ENCODE data around the gene MED29. TPM values are rescaled to one million over a fixed set of nuclear protein-coding genes. Genes with fewer than 3 reads are reported as not detected.

Gene MED29
- total RNA-seq, 2 experiments from 2014 or later = 45.0 to 46.1 TPM

GRCh38 chr19:39401549-39402345 is 10.6 kb downstream of the MED29 start:
- Mint-ChIP-seq H3K36me3 (ENCODE audit: low read depth) (peaks cover 36% of the 10 kb centered on the region), H3K27me3 (no peaks in the 10 kb centered on the region), H3K4me1 (ENCODE audit: low read depth) (peaks cover 68% of the 10 kb centered on the region), H3K9me3 (no peaks in the 10 kb centered on the region), H3K4me3 (peak overlapping the region; percentile 89), H3K27ac (peak overlapping the region; percentile 98)
- no peaks in the 10 kb centered on the region for H3K9me3 ChIP-seq (ENCODE audit: control insufficient read depth in 1 of 2, insufficient read depth in 1 of 2, low read length in 2 of 2)
- intact Hi-C loops (cut with DNase I, micrococcal nuclease) = loop anchor here in 1 of 2 experiments (1.0 kb wide), 2 partner anchors 11 kb away; partner anchors contain the start of gene PLEKHG2
- H3K27ac ChIP-seq (ENCODE audit: low read depth in 1 of 2, low read length in 2 of 2) = peak overlapping the region; percentile 100
- peaks cover 13% of the 10 kb centered on the region for H3K36me3 ChIP-seq (ENCODE audit: insufficient read depth, low read length)
- no peaks in the 10 kb centered on the region for H3K27me3 ChIP-seq (ENCODE audit: control insufficient read depth in 1 of 2, insufficient read depth in 2 of 2, low read length in 2 of 2)
- DNase-seq = peak; percentile 71 to 98 (median 84)
- peak; percentile 58 for ATAC-seq (ENCODE audit: poor library complexity)
- POLR2A ChIA-PET = interaction anchor here (0.5 to 9.4 kb wide), 10 partner anchors 6 to 560 kb away, joined by 3 to 144 read pairs (median 10); partner anchors contain the start of genes GMFG, MED29, PAF1 and PLEKHG2
- peak overlapping the region; percentile 73 for H3K4me3 ChIP-seq (ENCODE audit: low read length)
- peaks cover 93% of the 10 kb centered on the region for H3K4me1 ChIP-seq (ENCODE audit: insufficient read depth, low read length)
- CTCF ChIA-PET = interaction anchor here (1.3 to 2.3 kb wide), 2 partner anchors 10 to 34 kb away, joined by 4 to 40 read pairs; partner anchors contain the start of genes PLEKHG2 and RPS16
- TF ChIP-seq CTCF (IDR thresholded peaks at IDR 0.05) = no peak

GRCh38 chr19:39402346-39403300 is 11.4 kb downstream of the MED29 start:
- Histone ChIP-seq H3K4me1 (ENCODE audit: insufficient read depth, low read length) (peaks cover 87% of the 10 kb centered on the region), H3K9me3 (ENCODE audit: control insufficient read depth in 1 of 2, insufficient read depth in 1 of 2, low read length in 2 of 2) (no peaks in the 10 kb centered on the region), H3K36me3 (ENCODE audit: insufficient read depth, low read length) (peaks cover 15% of the 10 kb centered on the region), H3K4me3 (ENCODE audit: low read length) (peak overlapping the region; percentile 73), H3K27me3 (ENCODE audit: control insufficient read depth in 1 of 2, insufficient read depth in 2 of 2, low read length in 2 of 2) (no peaks in the 10 kb centered on the region), H3K27ac (ENCODE audit: low read depth in 1 of 2, low read length in 2 of 2) (peak overlapping the region; percentile 100)
- H3K4me1 Mint-ChIP-seq (ENCODE audit: low read depth) = peaks cover 64% of the 10 kb centered on the region
- no peak for TF ChIP-seq CTCF (IDR thresholded peaks at IDR 0.05)
- intact Hi-C loops (cut with DNase I, micrococcal nuclease) = no loop called here
- DNase-seq (peak; percentile 65 to 96 (median 82)), ATAC-seq (ENCODE audit: poor library complexity) (no peak)
- peaks cover 41% of the 10 kb centered on the region for H3K36me3 Mint-ChIP-seq (ENCODE audit: low read depth)
- ChIA-PET CTCF (interaction anchor here (1.3 to 2.3 kb wide), 3 partner anchors 9 to 33 kb away, joined by 4 to 40 read pairs (median 8); partner anchors contain the start of genes PLEKHG2 and RPS16), POLR2A (interaction anchor here (1.0 to 9.4 kb wide), 9 partner anchors 9 to 131 kb away, joined by 3 to 144 read pairs (median 15); partner anchors contain the start of genes GMFG, MED29, PAF1 and PLEKHG2)
- no peaks in the 10 kb centered on the region for H3K27me3 Mint-ChIP-seq
- H3K4me3 Mint-ChIP-seq = peak overlapping the region; percentile 89
- no peaks in the 10 kb centered on the region for H3K9me3 Mint-ChIP-seq
- peak overlapping the region; percentile 98 for H3K27ac Mint-ChIP-seq

All from CD4-positive, alpha-beta T cell (primary cell).